ENCODE measurements around the gene RAP1B. TPM values are rescaled to one million over a fixed set of nuclear protein-coding genes. Genes with fewer than 3 reads are reported as not detected.

RAP1B gene
- total and polyA plus RNA-seq, 2 donors from 2014 or later, result 102 to 157 TPM

DNA sequence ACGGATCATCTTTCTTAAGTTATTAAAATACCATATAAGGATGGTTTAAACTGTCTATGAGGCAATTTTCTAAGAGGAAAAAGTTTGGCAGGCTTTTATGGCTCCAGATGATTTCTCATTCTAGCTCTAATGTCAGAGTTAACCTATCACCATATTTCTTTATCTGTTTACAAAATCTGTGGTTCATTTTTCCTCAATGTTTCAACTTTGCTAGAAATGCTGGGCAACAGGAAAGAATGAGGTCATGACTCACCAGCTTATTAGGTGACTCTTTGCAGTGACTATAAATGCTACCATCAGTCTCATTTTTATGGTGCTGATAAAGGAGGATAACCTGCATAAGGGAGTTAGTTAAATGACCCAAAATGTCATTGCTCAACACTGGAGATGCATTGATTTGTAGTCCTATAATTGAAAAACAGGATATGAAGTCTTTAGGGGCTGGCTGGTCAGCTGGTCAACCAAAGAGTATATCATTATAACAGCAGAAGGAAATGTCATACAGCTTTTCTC lies 45.3 kb upstream of the RAP1B start:
- no peaks in the 10 kb centered on the region for H3K9me3 ChIP-seq (ENCODE audit: control insufficient read depth in 2 of 3, insufficient read depth in 1 of 3, low read length in 3 of 3)
- H3K9ac ChIP-seq (ENCODE audit: low read length in 3 of 3), result no peak overlapping the region
- no peaks in the 10 kb centered on the region for H3K27me3 ChIP-seq (ENCODE audit: control insufficient read depth, insufficient read depth, low read length)
- H3K36me3 ChIP-seq (ENCODE audit: control insufficient read depth in 2 of 3, insufficient read depth in 3 of 3, low read length in 3 of 3), result no peaks in the 10 kb centered on the region
- intact Hi-C loops (cut with DNase I), result no loop called here
- H3K27ac ChIP-seq (ENCODE audit: low read depth in 2 of 2, low read length in 2 of 2), result peak overlapping the region in 1 of 2 donors; percentile 61
- FAIRE-seq (peak; percentile 3), DNase-seq (peak in 2 of 5 donors; percentile 17 to 34)
- TF ChIP-seq, protein P1, sequence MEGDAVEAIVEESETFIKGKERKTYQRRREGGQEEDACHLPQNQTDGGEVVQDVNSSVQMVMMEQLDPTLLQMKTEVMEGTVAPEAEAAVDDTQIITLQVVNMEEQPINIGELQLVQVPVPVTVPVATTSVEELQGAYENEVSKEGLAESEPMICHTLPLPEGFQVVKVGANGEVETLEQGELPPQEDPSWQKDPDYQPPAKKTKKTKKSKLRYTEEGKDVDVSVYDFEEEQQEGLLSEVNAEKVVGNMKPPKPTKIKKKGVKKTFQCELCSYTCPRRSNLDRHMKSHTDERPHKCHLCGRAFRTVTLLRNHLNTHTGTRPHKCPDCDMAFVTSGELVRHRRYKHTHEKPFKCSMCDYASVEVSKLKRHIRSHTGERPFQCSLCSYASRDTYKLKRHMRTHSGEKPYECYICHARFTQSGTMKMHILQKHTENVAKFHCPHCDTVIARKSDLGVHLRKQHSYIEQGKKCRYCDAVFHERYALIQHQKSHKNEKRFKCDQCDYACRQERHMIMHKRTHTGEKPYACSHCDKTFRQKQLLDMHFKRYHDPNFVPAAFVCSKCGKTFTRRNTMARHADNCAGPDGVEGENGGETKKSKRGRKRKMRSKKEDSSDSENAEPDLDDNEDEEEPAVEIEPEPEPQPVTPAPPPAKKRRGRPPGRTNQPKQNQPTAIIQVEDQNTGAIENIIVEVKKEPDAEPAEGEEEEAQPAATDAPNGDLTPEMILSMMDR (IDR thresholded peaks at IDR 0.05; ENCODE audit: borderline replicate concordance, extremely low read depth, insufficient read depth), result no peak
- no peak overlapping the region for H3K4me3 ChIP-seq (ENCODE audit: low read length in 3 of 3)
- H3K4me1 ChIP-seq (ENCODE audit: control insufficient read depth in 2 of 3, insufficient read depth in 2 of 3, low read depth in 1 of 3, low read length in 3 of 3), result peaks cover 0 to 2% (median 0%) of the 10 kb centered on the region in 3 donors

DNA sequence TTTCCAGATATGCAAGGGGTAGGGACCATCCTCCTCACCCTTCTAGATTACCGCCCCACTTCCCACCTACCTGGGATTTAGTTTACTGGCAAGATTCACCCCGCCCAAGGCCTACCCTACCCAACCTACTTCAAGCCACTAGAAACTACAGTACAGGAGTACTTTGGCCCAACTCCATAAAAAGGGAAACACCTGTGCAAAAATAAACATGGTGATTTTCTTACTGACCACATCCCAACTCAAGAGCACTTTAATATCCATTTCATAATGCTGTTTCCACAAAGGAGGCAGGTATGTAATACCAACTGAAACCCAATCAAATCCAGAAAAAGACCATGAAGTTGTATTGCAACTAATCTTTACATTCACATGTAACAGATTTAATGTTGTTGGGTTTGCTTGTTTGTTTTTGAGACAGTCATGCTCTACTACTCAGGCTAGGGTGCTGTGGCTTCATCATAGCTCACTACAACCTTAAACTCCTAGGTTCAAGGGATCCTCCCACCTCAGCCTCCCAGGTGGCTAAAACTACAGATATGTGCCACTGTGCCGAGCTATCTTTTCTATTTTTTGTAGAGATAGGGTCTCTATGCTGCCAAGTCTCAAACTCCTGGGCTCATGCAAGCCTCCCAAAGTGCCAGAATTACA lies 41.7 kb upstream of the RAP1B start:
- H3K4me1 ChIP-seq (ENCODE audit: control insufficient read depth in 2 of 3, insufficient read depth in 2 of 3, low read depth in 1 of 3, low read length in 3 of 3), result no peaks in the 10 kb centered on the region
- no peak for DNase-seq
- TF ChIP-seq, protein P1 (IDR thresholded peaks at IDR 0.05; ENCODE audit: borderline replicate concordance, extremely low read depth, insufficient read depth), result no peak
- H3K9ac ChIP-seq (ENCODE audit: low read length in 3 of 3), result no peak overlapping the region
- H3K27ac ChIP-seq (ENCODE audit: low read depth in 2 of 2, low read length in 2 of 2), result no peak overlapping the region
- H3K9me3 ChIP-seq (ENCODE audit: control insufficient read depth in 2 of 3, insufficient read depth in 1 of 3, low read length in 3 of 3), result no peaks in the 10 kb centered on the region
- H3K4me3 ChIP-seq (ENCODE audit: low read length in 3 of 3), result no peak overlapping the region
- intact Hi-C loops (cut with DNase I), result no loop called here
- no peaks in the 10 kb centered on the region for H3K36me3 ChIP-seq (ENCODE audit: control insufficient read depth in 2 of 3, insufficient read depth in 3 of 3, low read length in 3 of 3)
- FAIRE-seq, result no peak
- H3K27me3 ChIP-seq (ENCODE audit: control insufficient read depth, insufficient read depth, low read length), result no peaks in the 10 kb centered on the region

DNA sequence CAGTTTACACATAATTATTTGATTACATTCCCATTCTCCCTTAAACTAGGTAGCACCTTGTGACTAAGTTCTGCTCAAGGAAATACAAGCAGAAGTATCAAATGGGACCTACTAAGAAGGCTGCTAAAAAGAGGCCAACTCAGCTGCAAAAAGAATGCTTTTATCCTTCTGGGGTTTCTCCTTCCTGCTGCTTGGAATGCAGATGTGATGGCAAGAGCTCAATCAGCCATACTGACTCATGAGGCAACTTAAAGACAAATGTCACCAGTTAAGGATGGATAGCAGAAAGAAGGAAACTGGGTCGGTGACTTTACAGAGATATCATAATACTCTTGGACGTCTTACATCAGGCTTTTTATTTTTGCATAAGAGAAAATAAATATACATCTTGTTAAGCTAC lies 38.0 kb upstream of the RAP1B start:
- TF ChIP-seq, protein P1 (IDR thresholded peaks at IDR 0.05; ENCODE audit: borderline replicate concordance, extremely low read depth, insufficient read depth), result no peak
- Histone ChIP-seq H3K4me1 (ENCODE audit: control insufficient read depth in 2 of 3, insufficient read depth in 2 of 3, low read depth in 1 of 3, low read length in 3 of 3) (no peaks in the 10 kb centered on the region), H3K27me3 (ENCODE audit: control insufficient read depth, insufficient read depth, low read length) (no peaks in the 10 kb centered on the region), H3K9ac (ENCODE audit: low read length in 3 of 3) (no peak overlapping the region), H3K27ac (ENCODE audit: low read depth in 2 of 2, low read length in 2 of 2) (no peak overlapping the region), H3K4me3 (ENCODE audit: low read length in 3 of 3) (no peak overlapping the region), H3K36me3 (ENCODE audit: control insufficient read depth in 2 of 3, insufficient read depth in 3 of 3, low read length in 3 of 3) (no peaks in the 10 kb centered on the region), H3K9me3 (ENCODE audit: control insufficient read depth in 2 of 3, insufficient read depth in 1 of 3, low read length in 3 of 3) (no peaks in the 10 kb centered on the region)
- FAIRE-seq (no peak), DNase-seq (no peak)
- intact Hi-C loops (cut with DNase I), result no loop called here

All from kidney (tissue), 14 donors.